GM19397 (cell line): ENCODE results near the gene TPMT.
"Not testable (repeated sequence)": the region's sequence is repeated elsewhere in the genome, so short reads cannot be mapped to it uniquely, and the experiment has no call there.

Source experiments
- ATAC-seq: cut with Tn5 transposase; IDR thresholded peaks from one replicate; pipeline ENCODE4 v1.9.1; 2021; ENCODE audit warnings: mild to moderate bottlenecking, moderate library complexity; ENCODE audit not compliant: unreplicated experiment

Gene TPMT

DNA sequence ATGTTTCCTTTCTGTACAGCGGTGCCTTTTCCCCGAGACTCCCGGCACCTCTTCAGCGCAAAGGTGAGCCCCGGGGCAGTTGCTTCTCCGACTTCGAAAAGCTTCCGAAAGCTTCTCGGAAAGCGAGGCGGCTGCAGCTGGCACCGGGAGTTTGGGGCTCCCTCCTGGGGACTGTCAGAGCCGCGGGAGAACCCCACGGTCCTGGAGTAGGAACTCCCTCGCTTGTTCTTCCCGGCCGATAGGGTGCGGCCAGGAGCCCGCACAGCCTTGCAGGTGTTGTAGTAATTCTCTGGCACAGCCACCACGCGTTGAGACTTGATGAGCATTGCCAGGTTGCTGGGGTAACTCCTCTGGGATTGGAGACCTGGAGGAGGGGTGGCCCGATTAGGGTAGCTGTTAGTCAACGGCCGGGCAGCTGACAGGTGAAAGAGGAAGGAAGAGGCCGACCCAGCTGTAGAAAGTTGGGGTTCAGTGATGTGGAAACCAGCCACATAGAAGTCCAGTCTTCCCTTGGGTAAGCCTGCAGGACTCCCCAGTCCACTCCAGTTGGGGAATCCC lies 1.1 kb upstream of the TPMT start:
- ATAC-seq = peak; percentile 34

DNA sequence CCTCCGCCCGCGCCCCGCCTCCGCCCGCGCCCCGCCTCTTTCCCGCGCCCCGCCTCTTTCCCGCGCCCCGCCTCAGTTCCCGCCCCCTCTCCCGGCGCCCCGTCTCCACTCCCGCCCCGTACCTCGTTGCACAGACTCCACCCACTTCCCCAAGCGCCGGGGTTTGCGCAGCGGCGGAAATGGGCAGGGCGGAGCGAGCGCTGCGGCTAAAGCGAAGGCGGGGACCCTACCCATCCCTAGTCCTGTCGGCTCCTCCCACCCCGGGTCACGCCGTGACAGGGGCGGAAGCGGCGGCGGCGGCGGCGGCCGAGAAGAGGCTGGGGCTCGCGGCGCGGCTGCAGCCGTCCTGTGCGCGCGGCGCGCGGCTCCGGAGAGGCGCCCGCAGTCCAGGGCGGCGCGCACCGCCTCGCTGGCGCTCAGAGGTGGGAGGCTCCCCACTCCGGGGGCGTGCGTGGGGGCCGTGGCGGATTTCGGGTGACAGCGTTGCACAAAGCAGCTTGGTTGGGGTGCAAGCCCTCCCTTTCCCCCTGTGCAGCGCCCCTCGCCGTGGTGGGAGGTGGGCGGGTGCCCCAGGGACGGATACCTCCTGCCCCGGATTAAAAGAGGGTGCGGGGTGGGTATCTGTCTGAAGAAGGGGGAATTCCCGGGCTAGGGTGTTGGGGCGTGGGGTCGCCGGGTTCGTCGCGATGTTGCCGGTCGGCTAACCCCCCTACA lies 430 bp upstream of the TPMT start, which contains the start of gene KDM1B:
Gene KDM1B (plus strand): TSS at position 273 of the 714 bp plus-strand sequence. CDS start 4,474 bp downstream, outside the sequence.
- ATAC-seq = peak; percentile 90

DNA sequence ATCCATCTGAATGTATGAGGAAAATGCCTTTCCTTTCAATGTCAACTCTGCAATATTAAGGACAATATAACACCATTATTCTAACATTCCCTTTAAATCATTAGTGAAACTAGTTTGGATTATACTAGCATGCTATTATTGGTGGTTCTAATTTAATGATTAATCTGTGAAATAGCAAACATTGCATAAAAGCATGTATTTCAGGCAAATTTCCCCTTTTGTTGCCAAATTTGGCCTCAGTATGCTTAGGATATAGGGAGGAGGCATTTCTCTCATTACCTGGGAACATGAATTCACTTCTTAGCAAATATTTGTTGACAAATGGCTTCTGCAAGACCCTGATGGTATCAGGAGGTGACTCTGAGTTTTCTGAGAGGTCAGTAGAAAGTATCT lies 1.6 kb downstream of the TPMT start:
- ATAC-seq = no peak

DNA sequence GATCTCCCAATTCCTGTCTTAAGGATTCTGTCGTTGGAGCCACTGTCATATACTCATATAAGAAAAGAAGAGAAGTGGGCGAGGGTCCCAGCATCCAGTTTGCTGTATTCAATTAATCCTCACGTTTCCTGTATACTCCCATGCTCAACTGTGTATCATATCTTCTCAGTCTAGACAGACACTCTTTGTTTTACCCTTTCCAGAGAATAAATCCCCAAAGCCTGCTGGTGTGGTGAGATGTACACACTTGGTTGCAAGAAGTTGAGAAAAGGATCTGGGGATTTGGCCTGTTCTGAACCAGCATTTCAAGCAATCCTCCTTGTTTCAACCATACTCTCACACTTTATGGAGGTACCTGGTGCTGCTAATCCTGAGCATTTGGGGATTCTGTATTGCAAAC lies 3.1 kb downstream of the TPMT start:
- no peak for ATAC-seq

DNA sequence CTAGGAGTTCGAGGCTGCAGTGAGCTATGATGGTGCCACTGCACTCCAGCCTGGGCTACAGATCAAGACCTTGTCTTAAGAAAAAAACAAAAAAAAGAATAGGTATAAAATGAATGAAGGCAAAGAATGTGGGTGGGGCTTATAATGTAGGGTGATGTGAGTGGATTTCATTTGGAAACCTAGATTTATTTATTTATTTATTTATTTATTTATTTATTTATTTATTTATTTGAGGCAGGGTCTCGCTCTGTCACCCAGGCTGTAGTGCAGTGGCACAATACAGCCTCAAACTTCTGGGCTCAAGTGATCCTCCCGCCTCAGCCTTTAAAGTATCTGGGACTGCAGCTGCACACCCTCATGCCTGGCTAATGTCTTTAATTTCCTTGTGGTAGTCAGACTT lies 3.5 kb downstream of the TPMT start:
- ATAC-seq = not testable (repeated sequence)

DNA sequence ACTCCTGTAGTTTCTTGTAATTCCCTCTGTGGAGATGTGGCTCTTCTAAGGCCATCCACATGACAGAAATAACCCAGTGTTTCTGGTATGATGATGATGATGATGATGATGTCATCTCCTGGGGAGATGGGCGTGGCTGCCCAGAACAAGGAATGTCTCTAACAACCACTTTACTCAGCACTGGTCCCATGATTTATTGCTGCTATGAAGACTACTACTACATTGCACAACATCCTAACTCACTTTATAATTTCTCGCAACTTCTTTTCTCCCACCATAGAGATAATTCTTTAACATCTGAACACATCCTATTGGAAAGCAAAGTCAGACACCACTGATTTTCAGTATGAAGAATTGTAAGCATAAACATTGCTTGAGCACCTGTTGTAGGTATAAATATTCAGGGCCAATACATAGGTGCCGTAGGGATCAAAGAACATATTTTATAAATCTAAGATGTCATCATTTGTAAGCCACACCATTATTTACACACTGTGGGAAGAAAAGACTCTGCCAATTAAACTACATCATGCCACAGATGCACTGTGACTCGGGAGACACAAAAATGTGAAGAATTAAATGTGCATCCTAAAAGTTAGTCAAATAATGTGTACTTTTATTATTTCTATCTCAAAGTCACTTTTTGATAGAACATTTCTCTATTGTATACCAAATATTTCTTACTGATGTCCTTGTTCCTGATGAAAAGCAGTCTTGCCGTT lies 6.4 kb downstream of the TPMT start:
- ATAC-seq = no peak

DNA sequence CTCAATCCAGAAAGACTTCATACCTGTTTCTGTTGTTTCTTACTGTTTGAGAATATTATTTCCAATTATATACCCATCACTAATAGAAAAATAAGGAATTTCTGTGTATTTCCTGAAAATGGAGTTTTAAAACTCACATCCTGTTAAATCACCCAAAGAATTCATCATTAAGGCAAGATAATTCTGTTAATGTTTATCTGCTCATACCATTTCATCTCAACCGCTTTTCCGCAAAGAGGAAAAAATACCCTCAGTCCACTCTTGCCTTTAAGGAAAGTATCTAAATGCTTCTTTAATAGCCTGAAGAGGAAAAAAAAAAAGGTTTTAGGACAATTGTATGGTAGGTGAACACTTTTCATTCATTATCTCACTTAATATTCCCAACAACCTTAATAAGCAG lies 7.3 kb downstream of the TPMT start:
- ATAC-seq = no peak

DNA sequence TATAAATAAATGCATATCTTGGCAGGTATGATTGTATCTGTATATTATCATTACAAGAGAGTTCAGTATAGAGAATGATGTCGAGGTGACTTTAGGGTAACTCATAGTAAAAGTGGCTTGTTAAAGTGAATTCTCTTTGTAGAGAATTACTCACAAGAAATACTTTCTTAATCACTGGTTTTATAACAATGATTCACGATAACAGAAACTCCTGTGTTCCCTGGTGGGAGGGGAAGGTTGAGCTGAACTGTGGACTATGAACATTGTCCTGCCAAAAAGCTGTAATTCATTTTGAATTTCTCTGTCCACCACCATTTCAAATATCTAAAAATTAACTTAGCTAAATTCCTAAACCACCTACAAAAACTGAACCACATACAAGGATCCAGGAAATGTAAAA lies 7.7 kb downstream of the TPMT start:
- no peak for ATAC-seq

DNA sequence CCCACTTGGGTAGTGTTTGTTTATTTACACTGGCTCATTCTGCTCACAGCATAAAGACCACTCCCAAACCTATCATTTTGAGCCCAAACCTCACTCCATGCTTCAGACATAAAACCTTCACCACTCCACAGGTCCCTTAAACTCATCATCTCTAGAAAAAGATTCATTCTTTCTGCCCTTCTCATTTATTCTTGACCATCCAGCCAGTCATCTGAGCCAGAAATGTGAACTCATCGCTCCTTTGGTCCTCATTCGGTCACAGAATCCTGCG lies 12.4 kb downstream of the TPMT start:
- no peak for ATAC-seq

DNA sequence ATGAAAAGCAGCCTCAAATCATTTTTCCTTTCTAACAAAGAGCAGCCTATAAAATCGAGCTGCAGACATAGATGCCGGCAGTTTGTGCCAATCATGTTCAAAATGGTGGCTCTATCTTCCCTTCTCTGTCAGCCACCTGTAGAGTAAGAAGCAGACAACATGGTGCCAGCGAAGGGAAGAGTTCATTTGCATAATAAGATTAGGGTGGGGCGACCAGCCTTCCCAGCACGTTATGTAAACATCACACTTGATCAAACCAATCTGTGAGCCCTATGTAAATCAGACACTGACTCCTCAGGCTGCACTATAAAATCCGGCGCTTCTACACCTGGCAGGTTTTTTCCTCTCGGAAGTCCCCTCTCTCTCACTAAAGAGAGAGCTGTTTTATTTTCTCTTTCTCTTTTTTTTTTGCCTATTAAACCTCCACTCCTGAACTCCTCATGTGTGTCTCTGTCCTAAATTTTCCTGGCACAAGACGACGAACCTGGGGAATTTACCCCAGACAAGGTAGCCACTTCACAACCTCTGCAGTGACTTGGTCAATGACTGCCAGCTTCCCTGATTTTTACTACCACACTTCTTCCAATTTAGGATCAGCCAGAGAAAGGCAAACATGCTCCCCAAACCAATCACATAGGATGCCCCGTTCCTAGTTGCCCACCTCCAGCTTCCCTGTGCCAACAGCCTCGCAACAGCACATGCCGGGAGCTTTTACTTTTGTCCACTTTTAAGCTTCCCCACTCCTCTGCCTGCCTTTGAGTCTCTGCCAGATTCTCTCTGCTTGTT lies 12.9 kb downstream of the TPMT start:
- no peak for ATAC-seq

DNA sequence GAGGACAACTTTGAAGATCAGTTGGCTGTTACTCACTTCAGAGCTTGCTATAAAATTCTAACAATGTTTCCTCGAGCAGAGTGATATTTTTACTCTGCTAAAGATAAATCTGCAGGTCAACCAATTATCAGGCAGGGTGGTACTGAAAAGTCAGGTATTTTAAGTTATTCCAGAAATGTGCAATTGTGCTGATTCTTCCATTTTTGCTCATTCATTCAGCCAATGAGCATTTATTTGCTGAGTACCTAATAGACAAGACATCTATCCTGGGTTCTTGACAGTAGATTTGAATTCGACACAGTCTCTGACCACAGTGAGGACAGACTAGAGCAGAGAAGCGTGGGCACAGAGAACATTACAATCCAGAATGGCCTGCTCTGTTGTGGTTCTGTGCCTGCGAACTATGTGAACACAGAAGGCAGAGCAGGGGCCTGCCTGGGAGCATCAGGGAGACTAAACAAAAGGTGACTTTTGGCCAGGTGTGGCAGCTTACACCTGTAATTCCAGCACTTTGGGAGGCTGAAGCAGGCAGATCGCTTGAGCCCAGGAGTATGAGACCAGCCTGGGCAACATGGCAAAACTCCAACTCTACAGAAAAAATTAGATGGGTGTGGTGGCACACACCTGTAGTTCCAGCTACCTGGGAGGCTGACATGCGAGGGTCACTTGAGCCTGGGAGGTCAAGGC lies 14.8 kb downstream of the TPMT start:
- no peak for ATAC-seq

DNA sequence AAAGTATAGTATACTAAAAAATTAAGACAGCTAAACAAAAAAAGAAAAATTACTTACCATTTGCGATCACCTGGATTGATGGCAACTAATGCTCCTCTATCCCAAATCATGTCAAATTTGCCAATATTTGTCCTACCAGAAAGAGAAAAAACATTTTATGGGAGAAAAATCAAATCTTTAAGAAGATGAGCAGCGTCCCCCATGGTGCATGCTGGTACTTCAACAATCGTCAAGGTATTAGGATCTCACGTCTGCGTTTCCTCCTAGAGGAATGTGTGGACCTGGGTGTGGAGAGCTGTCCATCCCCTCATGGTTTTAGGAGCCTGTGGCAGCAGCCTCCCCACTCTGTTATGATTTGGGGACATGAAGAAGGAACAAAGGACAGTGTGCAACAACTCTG lies 16.0 kb downstream of the TPMT start:
- no peak for ATAC-seq

DNA sequence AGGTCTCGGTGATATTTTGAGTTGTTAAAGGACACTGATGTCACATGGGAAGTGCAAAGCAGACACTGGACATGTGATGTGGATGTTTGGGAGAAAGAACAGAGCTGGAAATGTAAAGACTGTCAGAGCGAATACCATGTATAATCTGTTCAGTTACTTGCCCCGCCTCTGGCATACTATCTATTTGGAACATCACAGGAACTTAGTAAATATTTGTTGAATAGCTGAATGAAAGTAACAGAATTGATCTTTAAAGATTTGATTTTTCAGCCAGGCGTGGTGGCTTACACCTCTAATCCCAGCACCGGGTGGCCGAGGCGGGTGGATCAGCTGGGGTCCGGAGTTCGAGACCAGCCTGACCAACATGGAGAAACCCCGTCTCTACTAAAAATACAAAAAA lies 18.6 kb downstream of the TPMT start:
- ATAC-seq = no peak

DNA sequence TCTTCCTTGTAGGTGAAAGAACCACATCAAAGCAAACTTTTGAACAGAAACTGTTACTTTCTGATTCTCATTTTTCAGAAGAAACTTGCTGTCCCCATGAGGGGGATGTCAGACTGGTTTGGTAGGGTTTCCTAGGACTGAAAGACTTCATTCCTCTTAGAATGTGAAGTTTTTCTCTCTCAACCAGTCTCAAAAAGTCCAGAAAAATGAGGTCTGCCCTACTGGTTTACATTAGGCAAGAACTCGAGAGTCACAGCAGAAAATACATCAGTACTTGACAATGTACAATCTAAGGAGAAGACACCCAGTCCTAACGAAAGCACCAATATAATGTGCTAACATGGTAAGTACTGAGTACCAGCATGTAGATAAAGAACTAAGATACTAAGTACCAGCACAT lies 19.7 kb downstream of the TPMT start:
- no peak for ATAC-seq

DNA sequence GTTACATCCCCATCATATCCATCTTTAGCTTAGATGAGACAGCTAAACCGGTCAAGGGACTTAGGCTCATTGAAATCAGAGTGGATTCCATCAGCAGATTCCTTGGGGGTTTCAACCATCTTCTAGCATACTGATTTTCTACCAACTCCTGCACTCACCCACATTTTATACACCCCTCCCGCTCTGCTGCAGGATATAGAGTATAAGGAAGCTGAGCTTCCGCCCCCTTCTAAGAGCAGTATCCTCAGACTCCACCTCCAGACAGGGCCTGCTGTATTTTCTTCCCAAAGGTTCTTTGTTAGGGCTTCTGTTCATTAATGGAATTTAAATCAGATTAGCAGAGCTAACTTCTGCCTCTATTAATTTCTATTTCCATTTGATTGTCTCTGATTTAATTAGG lies 22.5 kb downstream of the TPMT start:
- no peak for ATAC-seq

DNA sequence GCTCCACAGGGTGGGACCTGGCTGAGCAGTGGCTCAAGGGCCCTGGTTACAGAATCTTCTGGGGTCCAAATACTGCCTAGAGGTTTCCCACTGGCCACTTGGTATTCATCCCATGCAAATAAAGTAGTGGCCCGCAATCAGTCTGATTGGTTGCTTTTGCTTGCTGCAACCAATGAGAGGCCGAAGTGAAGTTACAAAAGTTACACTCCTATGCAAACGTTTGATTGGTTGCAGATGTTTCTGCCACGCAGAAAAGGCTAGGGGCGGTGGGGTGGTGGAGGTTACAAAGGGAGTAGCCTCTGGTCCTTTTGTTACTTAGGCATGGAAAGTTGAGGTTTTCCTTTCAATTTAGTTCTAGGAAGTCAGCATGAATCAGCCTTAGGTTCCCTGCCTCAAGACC lies 28.8 kb downstream of the TPMT start:
- no peak for ATAC-seq

DNA sequence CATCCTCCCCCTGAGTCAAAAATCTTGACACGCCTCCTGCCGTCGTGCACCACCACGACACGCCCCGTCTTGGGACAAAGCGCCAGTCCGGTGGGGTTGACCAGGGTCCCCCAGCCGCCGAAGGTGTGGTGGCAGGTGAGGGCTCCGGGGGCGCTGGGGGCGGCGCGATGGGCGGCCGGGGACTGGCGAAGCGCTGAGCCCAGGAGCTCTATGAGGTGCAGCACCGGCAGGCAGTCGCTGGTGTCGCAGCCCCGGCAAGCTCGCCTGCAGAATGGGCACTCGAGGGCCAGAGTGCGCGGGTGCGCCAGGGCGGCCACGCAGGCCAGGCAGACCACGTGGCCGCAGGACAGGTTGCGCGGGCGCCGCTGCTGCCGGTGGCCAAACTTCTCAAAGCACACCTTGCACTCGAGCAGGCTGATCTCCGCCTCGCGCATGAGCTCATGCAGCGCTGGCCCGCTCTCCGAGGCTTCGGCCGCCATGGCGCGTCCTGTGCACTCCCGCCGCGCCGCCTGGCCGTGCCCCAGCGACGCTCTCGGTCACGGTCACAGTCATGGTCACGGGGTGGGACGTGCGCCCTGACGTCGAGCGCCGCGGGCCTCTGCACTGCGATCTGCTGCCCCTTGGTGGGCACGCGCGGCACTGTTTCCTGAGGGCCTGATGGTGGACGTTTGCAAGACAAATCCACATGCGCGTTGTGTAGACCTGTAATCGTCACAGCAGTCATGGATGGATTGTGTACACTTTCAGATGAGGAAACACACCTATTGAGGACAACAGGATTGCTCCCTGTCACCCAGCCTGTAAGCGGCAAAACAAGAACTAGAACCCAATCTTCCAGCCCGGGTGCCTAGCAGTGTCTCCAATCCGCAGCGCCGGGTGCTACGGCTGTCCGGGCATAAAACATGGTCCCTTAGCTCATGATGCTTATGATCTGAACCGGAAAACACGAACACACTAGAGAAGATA lies 32.5 kb downstream of the TPMT start, which contains the start of gene NHLRC1:
Gene NHLRC1 (minus strand): TSS at position 550 of the 966 bp plus-strand sequence. CDS start 71 bp downstream, at position 479.
- ATAC-seq = peak; percentile 100

DNA sequence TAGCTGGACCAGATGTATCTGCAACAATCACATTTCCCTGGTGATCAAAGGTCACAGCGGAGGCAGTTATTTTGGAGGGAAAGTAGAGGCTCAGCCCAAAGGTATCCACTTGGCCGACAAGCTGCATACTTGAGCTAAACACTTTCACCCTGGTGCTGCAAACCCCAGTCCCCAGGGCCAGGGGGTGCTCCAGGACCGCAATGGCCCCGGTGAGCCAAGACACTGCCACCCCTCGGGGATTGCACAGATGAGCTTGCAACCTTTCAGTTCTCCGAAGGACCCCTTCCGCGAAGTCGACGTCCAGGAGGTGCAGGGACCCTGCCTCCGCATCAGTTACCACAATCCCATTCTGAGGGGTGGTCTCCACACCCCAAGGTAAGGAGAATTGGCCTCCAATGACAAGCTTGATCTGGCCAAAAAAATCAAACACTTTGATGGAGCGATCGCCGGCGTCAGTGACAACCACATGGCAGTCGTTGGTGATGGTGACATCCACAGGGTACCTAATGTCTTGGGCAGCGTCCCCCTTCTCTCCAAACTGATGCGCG lies 33.2 kb downstream of the TPMT start:
- no peak for ATAC-seq

DNA sequence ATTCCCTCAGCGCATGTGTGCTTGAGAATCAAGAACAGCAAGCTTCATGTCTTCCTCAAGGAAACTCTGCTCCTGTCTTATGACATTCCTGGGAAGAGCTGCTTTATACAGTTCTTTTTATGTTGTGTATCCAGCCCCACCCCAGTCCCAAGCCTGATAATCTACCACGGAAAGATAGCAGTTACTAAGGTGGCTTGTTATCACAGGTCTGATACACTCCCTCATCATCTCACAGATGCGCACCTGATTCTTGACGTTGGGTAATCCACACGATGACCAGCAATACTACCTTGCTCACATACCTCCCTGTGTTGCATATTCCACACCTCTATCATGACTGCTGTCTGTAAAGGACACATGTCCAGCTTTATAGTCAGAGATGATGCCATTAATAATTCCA lies 35.6 kb downstream of the TPMT start:
- no peak for ATAC-seq

DNA sequence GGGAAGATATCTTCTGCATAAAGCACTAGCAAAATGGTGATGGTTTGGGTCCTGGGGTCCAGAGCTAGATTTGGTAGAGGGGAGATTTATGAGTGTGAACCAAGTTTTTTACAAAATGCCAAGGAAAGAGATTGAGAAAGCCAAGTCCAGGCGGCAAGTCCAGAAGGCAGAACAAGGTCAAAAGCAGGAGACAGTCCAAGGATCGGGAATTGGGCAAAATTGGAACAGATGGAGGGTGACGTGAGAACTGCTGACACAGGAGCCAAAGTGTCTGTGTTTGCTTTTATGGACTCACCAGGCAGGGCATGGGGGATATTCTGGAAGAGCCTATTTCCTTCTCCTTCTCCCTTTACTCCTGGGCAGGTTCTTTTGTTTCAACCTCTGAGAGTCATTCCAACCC lies 36.5 kb downstream of the TPMT start:
- ATAC-seq = no peak
